ENCODE measurements around the gene TMEFF1. TPM values are rescaled to one million over a fixed set of nuclear protein-coding genes. Genes with fewer than 3 reads are reported as not detected.

TMEFF1 gene
- polyA plus RNA-seq, 1 donor (not counting 4 experiments of a cell fraction or from before 2014, with no cell fraction given): not detected

- Histone ChIP-seq H2AFZ (ENCODE audit: control insufficient read depth, low read length) (no peak overlapping the region), H4K20me1 (ENCODE audit: control insufficient read depth, extremely low read depth, insufficient read depth, low read length) (no peaks in the 10 kb centered on the region), H3K4me2 (ENCODE audit: control insufficient read depth, extremely low read depth, insufficient read depth, low read depth, low read length) (no peak overlapping the region), H3K9ac (ENCODE audit: control insufficient read depth, extremely low read depth, insufficient read depth, low read length) (no peak overlapping the region), H3K36me3 (ENCODE audit: control insufficient read depth in 2 of 2, extremely low read depth in 1 of 2, insufficient read depth in 2 of 2, low read length in 2 of 2) (no peaks in the 10 kb centered on the region), H3K27me3 (ENCODE audit: control insufficient read depth, extremely low read depth, insufficient read depth, low read length) (no peaks in the 10 kb centered on the region), H3K4me1 (ENCODE audit: control insufficient read depth, extremely low read depth, insufficient read depth, low read length) (peaks cover 7% of the 10 kb centered on the region), H3K79me2 (ENCODE audit: control insufficient read depth, insufficient read depth, low read length) (no peaks in the 10 kb centered on the region), H3K27ac (ENCODE audit: control insufficient read depth, insufficient read depth, low read length) (no peak overlapping the region), H3K9me3 (ENCODE audit: control insufficient read depth, low read depth, low read length) (no peaks in the 10 kb centered on the region), H3K9me1 (ENCODE audit: control insufficient read depth, extremely low read depth, insufficient read depth, low read length) (no peaks in the 10 kb centered on the region), H3K4me3 (ENCODE audit: control insufficient read depth in 2 of 3, extremely low read depth in 1 of 3, insufficient read depth in 2 of 3, low read depth in 1 of 3, low read length in 3 of 3) (no peak overlapping the region)
- FAIRE-seq (no peak), DNase-seq (ENCODE audit: low read depth, low spot score) (no peak)
- TF ChIP-seq CTCF (optimal IDR thresholded peaks at IDR 0.05 in 1 of 3, IDR thresholded peaks at IDR 0.05 in 1 of 3, conservative IDR thresholded peaks at IDR 0.05 in 1 of 3; ENCODE audit: extremely low read depth in 1 of 3, insufficient read depth in 2 of 3, low read length in 3 of 3) (no peak), EZH2 (IDR thresholded peaks at IDR 0.05; ENCODE audit: low read length) (no peak)
- dilution Hi-C loops (cut with MboI; ENCODE audit: extremely low pct_ligation_motif_present, low sequenced_read_pairs): loop anchor here (25.0 kb wide), 1 partner anchor 266 kb away; no protein-coding TSS in a partner anchor
These were observed 105.7 kb downstream of the TMEFF1 start for GRCh38 chr9:100578610-100579009.

DNA sequence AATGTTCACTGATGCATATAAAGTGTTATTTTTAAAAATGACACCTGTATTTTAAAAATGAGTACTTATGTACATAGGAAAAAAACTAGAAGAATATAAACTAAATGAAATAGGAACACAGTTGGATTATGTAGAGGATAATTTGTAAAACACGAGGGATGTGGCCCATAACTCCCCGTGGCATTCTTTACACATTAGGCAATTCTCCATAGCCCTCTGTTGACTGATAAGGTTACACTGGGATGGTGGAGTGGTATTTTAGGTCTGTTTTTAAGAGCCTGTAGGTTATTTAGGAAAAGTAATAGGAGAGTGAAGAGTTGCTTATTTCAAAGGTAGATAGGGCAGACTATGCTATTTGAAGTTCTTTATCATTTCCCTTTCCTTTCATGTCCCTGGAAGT, 106.7 kb downstream of the TMEFF1 start:
- Histone ChIP-seq H3K4me2 (ENCODE audit: control insufficient read depth, extremely low read depth, insufficient read depth, low read depth, low read length) (no peak overlapping the region), H3K79me2 (ENCODE audit: control insufficient read depth, insufficient read depth, low read length) (no peaks in the 10 kb centered on the region), H3K27ac (ENCODE audit: control insufficient read depth, insufficient read depth, low read length) (no peak overlapping the region), H3K27me3 (ENCODE audit: control insufficient read depth, extremely low read depth, insufficient read depth, low read length) (no peaks in the 10 kb centered on the region), H3K4me3 (ENCODE audit: control insufficient read depth in 2 of 3, extremely low read depth in 1 of 3, insufficient read depth in 2 of 3, low read depth in 1 of 3, low read length in 3 of 3) (no peak overlapping the region), H3K9me1 (ENCODE audit: control insufficient read depth, extremely low read depth, insufficient read depth, low read length) (no peaks in the 10 kb centered on the region), H3K4me1 (ENCODE audit: control insufficient read depth, extremely low read depth, insufficient read depth, low read length) (peaks cover 7% of the 10 kb centered on the region), H3K9me3 (ENCODE audit: control insufficient read depth, low read depth, low read length) (no peaks in the 10 kb centered on the region), H4K20me1 (ENCODE audit: control insufficient read depth, extremely low read depth, insufficient read depth, low read length) (no peaks in the 10 kb centered on the region), H2AFZ (ENCODE audit: control insufficient read depth, low read length) (no peak overlapping the region), H3K36me3 (ENCODE audit: control insufficient read depth in 2 of 2, extremely low read depth in 1 of 2, insufficient read depth in 2 of 2, low read length in 2 of 2) (no peaks in the 10 kb centered on the region), H3K9ac (ENCODE audit: control insufficient read depth, extremely low read depth, insufficient read depth, low read length) (no peak overlapping the region)
- no peak for TF ChIP-seq EZH2 (IDR thresholded peaks at IDR 0.05; ENCODE audit: low read length)
- TF ChIP-seq CTCF (optimal IDR thresholded peaks at IDR 0.05 in 1 of 3, IDR thresholded peaks at IDR 0.05 in 1 of 3, conservative IDR thresholded peaks at IDR 0.05 in 1 of 3; ENCODE audit: extremely low read depth in 1 of 3, insufficient read depth in 2 of 3, low read length in 3 of 3): no peak
- DNase-seq (ENCODE audit: low read depth, low spot score) (no peak), FAIRE-seq (no peak)
- dilution Hi-C loops (cut with MboI; ENCODE audit: extremely low pct_ligation_motif_present, low sequenced_read_pairs): loop anchor here (25.0 kb wide), 1 partner anchor 267 kb away; no protein-coding TSS in a partner anchor
